ENCODE data around the gene TBC1D1.

The TBC1D1 gene

GRCh38 chr4:38097818-38098217 is 206.9 kb downstream of the TBC1D1 start:
- Histone ChIP-seq H3K9me2 (replicated peaks; ENCODE audit: control insufficient read depth, low read length) (no peaks in the 10 kb centered on the region), H3K79me2 (ENCODE audit: control insufficient read depth, low read length) (no peaks in the 10 kb centered on the region), H3K9me3 (ENCODE audit: control insufficient read depth, insufficient read depth, low read length) (no peaks in the 10 kb centered on the region), H3K36me3 (ENCODE audit: control insufficient read depth, low read length) (peaks cover 90% of the 10 kb centered on the region), H3K4me1 (ENCODE audit: control insufficient read depth, low read length) (no peaks in the 10 kb centered on the region), H4K20me1 (ENCODE audit: control insufficient read depth, insufficient read depth, low read depth, low read length) (peaks cover 3% of the 10 kb centered on the region), H3K4me3 (ENCODE audit: low read length) (no peak overlapping the region), H3K27me3 (ENCODE audit: control insufficient read depth, low read length) (no peaks in the 10 kb centered on the region), H3K4me2 (ENCODE audit: low read length) (no peak overlapping the region), H3F3A (ENCODE audit: control insufficient read depth, insufficient read depth) (no peaks in the 10 kb centered on the region), H3K27ac (ENCODE audit: low read depth, low read length) (no peak overlapping the region)
- TF ChIP-seq EZH2phosphoT487 (IDR thresholded peaks at IDR 0.05; ENCODE audit: borderline replicate concordance, low read length): no peak
- TF ChIP-seq, protein P1, sequence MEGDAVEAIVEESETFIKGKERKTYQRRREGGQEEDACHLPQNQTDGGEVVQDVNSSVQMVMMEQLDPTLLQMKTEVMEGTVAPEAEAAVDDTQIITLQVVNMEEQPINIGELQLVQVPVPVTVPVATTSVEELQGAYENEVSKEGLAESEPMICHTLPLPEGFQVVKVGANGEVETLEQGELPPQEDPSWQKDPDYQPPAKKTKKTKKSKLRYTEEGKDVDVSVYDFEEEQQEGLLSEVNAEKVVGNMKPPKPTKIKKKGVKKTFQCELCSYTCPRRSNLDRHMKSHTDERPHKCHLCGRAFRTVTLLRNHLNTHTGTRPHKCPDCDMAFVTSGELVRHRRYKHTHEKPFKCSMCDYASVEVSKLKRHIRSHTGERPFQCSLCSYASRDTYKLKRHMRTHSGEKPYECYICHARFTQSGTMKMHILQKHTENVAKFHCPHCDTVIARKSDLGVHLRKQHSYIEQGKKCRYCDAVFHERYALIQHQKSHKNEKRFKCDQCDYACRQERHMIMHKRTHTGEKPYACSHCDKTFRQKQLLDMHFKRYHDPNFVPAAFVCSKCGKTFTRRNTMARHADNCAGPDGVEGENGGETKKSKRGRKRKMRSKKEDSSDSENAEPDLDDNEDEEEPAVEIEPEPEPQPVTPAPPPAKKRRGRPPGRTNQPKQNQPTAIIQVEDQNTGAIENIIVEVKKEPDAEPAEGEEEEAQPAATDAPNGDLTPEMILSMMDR (IDR thresholded peaks at IDR 0.05; ENCODE audit: low read depth, low read length, poor library complexity, severe bottlenecking): no peak

DNA sequence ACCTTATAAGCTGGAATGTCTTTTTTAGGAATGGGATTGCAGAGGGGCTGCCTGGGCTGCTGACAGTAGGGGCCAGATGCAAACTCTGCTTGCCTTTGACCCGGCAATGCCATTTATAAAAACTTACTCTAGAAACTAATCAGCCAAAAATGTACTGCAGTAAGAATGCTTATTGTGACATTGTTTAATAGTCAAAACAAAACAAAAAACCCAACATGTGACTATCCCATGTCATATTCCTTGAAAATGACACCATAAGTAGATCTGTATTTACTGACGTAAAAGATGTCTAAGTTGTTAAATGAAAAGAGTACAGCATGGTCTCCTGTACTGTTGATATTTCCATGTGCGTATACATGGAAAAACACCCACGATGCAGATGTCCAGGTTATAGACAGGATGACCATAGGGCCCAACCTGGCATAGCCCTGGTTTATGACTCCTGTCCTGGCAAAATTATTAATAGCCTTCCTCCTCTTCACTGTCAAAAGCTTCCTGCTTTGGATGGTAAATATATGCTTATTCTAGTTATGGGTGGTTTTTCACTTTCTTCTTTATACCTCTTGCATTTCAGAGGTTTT is 208.2 kb downstream of the TBC1D1 start:
- Histone ChIP-seq H3K36me3 (ENCODE audit: control insufficient read depth, low read length) (peaks cover 87% of the 10 kb centered on the region), H3K27me3 (ENCODE audit: control insufficient read depth, low read length) (no peaks in the 10 kb centered on the region), H3K4me3 (ENCODE audit: low read length) (no peak overlapping the region), H3K4me2 (ENCODE audit: low read length) (no peak overlapping the region), H3K4me1 (ENCODE audit: control insufficient read depth, low read length) (no peaks in the 10 kb centered on the region), H3K9me2 (replicated peaks; ENCODE audit: control insufficient read depth, low read length) (no peaks in the 10 kb centered on the region), H3K27ac (ENCODE audit: low read depth, low read length) (no peak overlapping the region), H4K20me1 (ENCODE audit: control insufficient read depth, insufficient read depth, low read depth, low read length) (peaks cover 3% of the 10 kb centered on the region), H3F3A (ENCODE audit: control insufficient read depth, insufficient read depth) (no peaks in the 10 kb centered on the region), H3K9me3 (ENCODE audit: control insufficient read depth, insufficient read depth, low read length) (no peaks in the 10 kb centered on the region), H3K79me2 (ENCODE audit: control insufficient read depth, low read length) (no peaks in the 10 kb centered on the region)
- TF ChIP-seq EZH2phosphoT487 (IDR thresholded peaks at IDR 0.05; ENCODE audit: borderline replicate concordance, low read length): no peak
- TF ChIP-seq, protein P1 (IDR thresholded peaks at IDR 0.05; ENCODE audit: low read depth, low read length, poor library complexity, severe bottlenecking): no peak

DNA sequence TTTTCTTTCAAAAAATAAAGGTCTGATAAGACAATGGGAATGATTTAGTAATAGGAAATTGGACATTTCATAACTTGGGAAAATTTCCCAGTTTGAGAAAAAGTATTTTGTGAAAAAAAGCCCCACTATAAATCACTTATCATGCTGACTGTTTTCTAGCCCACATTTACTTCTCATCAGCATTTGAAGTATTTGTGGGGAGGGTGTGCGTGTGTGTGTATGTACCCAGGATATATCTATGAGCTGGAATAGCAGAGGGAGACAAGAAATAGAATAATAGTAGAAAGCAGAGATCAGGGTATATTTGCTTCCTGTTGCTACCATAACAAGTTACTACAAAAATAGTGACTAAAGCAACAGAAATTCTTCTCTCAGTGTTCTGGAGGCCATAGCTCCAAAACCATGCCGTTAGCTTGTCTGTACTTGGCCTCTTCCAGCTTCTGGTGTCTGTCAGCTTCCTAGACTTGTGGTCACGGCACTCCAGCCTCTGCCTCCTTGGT is 209.1 kb downstream of the TBC1D1 start:
- H3K4me3 ChIP-seq (ENCODE audit: low read length): no peak overlapping the region
- TF ChIP-seq EZH2phosphoT487 (IDR thresholded peaks at IDR 0.05; ENCODE audit: borderline replicate concordance, low read length): no peak
- TF ChIP-seq, protein P1 (IDR thresholded peaks at IDR 0.05; ENCODE audit: low read depth, low read length, poor library complexity, severe bottlenecking): no peak
- H3K79me2 ChIP-seq (ENCODE audit: control insufficient read depth, low read length): no peaks in the 10 kb centered on the region
- H4K20me1 ChIP-seq (ENCODE audit: control insufficient read depth, insufficient read depth, low read depth, low read length): peaks cover 3% of the 10 kb centered on the region
- H3K4me1 ChIP-seq (ENCODE audit: control insufficient read depth, low read length): no peaks in the 10 kb centered on the region
- no peaks in the 10 kb centered on the region for H3F3A ChIP-seq (ENCODE audit: control insufficient read depth, insufficient read depth)
- H3K9me3 ChIP-seq (ENCODE audit: control insufficient read depth, insufficient read depth, low read length): no peaks in the 10 kb centered on the region
- H3K27ac ChIP-seq (ENCODE audit: low read depth, low read length): no peak overlapping the region
- H3K27me3 ChIP-seq (ENCODE audit: control insufficient read depth, low read length): no peaks in the 10 kb centered on the region
- no peak overlapping the region for H3K4me2 ChIP-seq (ENCODE audit: low read length)
- peaks cover 84% of the 10 kb centered on the region for H3K36me3 ChIP-seq (ENCODE audit: control insufficient read depth, low read length)
- no peaks in the 10 kb centered on the region for H3K9me2 ChIP-seq (replicated peaks; ENCODE audit: control insufficient read depth, low read length)

All from DOHH2 (cell line).